Vagina (tissue), 2 donors: Measurements from ENCODE around the gene GPR142.

Source experiments
- POLR2A ChIP-seq, 2 donors: fragments of 450-650 bp; IDR thresholded peaks; one replicate each; pipeline ENCODE4 v1.6.1; 2017; ENCODE audit warnings: antibody characterized with exemption in 2 of 2, mild to moderate bottlenecking in 2 of 2, moderate library complexity in 2 of 2
- POLR2AphosphoS5 ChIP-seq, 2 donors: sonication (generic); formaldehyde crosslinking; IDR thresholded peaks; one replicate each; pipeline ENCODE4 v1.9.0; 2017; ENCODE audit warnings: antibody characterized with exemption in 2 of 2, mild to moderate bottlenecking in 2 of 2, low read depth in 1 of 2; ENCODE audit not compliant: insufficient read depth in 1 of 2

DNA sequence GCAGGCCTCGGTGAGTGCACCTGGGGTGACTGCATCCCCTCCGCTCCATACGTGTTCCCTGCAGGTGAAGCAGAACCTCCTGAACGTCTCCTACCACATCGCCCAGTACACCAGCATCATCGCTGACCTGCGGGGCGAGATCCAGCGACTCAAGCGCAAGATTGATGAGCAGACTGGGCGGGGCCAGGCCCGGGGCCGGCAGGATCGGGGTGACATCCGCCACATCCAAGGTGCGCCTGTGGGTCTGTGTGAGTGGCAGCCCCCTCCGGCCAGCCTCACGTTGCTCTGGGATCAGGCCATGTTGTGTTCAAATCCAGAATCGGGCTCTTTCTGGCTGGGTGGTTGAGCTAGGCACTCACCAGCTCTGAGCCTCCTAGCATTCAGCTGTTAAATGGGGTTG, 18.2 kb upstream of the GPR142 start:
- TF ChIP-seq POLR2AphosphoS5 (IDR thresholded peaks at IDR 0.05; ENCODE audit: insufficient read depth in 1 of 2, low read depth in 1 of 2) (no peak), POLR2A (IDR thresholded peaks at IDR 0.05) (no peak)
